Esophagus squamous epithelium (tissue), 4 donors: ENCODE measurements around the gene TUBGCP2.

Experiments used
- POLR2A ChIP-seq, 4 donors: fragments of 450-650 bp; IDR thresholded peaks; one replicate each; pipeline ENCODE4 v1.6.1; 2017; ENCODE audit warnings: antibody characterized with exemption in 4 of 4, mild to moderate bottlenecking in 4 of 4, moderate library complexity in 3 of 4
- TF ChIP-seq, protein P1 (sequence below), 6 experiments: fragments of 450-650 bp in 4 of 6; fragments of 200-600 bp in 2 of 6; sonication (generic) in 2 of 6; IDR thresholded peaks; one replicate each; pipeline ENCODE4 v1.5.1; 2016 to 2019; ENCODE audit warnings: antibody characterized with exemption in 6 of 6, mild to moderate bottlenecking in 4 of 6, moderate library complexity in 4 of 6

DNA sequence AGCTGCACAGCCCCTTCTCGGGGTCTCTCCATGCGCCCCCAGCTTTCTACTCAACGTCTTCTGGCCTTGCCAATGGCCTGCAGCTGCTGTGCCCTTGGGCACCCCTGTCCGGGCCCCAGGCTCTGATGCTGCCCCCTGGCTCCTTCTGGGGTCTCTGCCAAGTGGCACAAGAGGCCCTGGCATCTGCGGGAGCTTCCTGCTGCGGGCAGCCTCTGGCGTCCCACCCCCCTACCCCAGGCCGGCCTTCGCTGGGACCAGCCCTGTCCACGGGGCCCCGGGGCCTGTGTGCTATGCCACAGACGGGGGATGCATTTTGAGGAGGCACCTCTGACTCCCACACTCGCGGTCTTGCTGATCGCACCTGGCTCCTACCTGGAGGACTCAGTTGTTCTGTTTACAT, 68.7 kb downstream of the TUBGCP2 start:
- TF ChIP-seq, protein P1, sequence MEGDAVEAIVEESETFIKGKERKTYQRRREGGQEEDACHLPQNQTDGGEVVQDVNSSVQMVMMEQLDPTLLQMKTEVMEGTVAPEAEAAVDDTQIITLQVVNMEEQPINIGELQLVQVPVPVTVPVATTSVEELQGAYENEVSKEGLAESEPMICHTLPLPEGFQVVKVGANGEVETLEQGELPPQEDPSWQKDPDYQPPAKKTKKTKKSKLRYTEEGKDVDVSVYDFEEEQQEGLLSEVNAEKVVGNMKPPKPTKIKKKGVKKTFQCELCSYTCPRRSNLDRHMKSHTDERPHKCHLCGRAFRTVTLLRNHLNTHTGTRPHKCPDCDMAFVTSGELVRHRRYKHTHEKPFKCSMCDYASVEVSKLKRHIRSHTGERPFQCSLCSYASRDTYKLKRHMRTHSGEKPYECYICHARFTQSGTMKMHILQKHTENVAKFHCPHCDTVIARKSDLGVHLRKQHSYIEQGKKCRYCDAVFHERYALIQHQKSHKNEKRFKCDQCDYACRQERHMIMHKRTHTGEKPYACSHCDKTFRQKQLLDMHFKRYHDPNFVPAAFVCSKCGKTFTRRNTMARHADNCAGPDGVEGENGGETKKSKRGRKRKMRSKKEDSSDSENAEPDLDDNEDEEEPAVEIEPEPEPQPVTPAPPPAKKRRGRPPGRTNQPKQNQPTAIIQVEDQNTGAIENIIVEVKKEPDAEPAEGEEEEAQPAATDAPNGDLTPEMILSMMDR (IDR thresholded peaks at IDR 0.05), result no peak
- no peak for TF ChIP-seq POLR2A (IDR thresholded peaks at IDR 0.05)
